Activated gamma-delta T cell treated with Interleukin-2 at 50 U/mL for 16 hours (primary cell): ENCODE results near the gene CNTNAP2.

Source experiments
- DNase-seq: peaks from one replicate; pipeline ENCODE4 v3.0.0-alpha.2; 2020

CNTNAP2 gene

DNA sequence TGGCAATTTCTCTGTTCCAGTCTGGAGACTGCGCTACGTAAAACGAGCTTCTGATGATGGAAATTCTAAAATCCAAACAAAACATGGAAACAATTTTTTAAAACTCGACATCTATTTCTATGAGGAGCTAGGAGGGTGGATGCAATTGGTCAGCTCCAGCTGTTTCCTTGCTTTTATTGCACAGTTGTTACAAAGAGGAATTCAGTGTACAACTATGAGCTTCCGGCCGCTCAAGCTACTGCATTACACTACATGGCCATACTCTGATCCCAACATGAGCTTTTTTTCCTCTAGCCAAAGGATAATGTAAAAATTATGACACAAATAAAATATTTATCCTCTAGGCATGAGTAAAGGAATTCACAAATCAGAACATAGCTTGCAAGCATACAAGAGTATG lies 2070.9 kb downstream of the CNTNAP2 start:
- no peak for DNase-seq

DNA sequence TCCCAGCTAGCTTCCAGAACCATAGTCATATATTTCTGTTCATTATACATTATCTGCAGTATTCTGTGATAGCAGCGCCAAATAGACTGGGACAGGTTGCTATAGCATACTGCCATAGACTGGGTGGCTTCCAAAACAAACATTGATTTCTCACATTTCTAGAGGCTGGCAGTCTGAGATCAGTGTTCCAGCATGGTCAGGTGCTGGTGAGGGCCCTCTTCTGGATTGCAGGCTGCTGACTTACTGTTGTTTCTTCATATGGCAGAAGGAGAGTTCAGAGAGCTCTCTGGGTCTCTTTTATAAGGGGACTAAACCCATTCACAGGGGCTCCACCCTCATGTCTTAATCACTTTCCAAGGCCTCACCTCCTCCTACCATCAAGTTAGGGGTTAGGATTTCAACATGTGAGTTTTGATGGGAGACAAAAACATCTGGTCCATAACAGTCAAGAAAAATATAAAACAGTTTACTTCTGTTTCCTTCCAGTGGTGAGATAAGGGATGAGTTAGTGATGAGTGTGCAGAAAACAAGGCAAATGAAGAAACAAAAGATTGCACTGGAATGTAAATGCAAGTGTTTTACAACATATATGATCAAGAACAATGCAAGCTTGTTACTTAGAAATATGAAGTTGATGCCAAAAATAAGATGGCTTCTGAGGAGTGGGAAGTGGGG lies 2074.9 kb downstream of the CNTNAP2 start:
- DNase-seq = no peak

DNA sequence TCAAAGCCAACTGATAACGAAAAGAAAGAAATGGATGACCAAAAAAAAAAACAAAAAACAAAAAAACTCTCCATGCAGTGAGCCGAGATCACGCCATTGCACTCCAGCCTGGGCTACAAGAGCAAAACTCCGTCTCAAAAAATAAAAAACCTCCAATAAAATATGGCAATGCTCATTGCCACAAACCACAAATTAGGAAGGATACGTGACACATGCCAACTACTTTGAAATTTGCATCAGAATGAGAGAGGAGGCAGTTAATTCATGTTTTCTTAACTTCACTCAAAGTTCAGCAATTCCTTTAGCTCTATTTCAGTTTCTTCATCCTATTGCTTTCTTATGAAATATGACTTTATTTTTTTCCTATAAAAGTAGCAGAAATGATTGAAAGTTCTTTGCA lies 2075.9 kb downstream of the CNTNAP2 start:
- no peak for DNase-seq

DNA sequence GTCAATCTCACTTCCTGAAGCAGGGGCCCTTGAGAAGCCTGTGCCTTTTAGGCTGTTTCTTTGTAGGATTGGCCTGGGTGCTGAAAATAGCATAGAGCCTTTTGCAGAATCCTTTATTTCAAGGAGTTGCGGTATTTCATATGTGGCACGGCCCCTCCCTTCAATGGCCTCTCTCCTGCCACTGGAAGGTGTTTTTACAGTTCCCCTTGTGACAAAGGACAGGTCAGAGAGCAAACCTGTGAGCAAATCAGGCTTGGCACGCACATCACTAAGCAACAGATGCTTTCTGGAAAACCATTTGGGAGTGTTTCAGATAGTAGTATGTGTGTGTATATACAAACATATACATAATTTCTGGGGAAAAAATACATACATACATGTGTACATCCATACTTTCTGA lies 2085.4 kb downstream of the CNTNAP2 start:
- no peak for DNase-seq

DNA sequence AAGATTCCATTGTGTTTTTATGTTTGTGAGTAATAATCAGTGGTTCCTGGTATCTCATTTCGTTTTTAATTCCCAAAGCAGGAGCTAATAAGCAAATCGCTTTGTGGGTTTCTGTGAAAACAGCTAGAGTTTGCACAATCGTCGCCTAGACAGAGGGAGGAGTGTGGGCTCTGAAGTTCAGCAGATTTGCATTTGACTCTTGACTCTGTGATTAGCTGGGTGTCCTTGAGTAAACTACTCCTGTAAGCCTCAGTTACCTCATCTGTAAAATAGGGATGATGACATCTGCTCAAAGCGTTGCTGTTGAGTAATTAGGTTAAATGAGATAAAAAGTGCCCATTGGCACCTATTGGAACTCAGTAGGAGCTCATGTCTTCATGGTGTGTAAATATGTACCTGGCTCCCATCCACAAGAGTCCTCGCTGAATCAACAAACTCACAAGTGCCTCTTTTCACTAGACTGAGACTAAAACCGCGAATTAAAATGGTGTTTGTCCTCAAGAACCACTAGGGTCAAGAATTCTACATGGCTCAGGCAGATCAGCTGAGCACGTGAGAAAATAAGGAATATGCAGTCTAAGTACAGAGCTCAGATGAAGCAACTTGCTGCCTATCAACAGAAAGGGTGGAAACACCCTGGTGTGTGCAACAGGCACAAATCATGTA lies 2088.2 kb downstream of the CNTNAP2 start:
- no peak for DNase-seq

DNA sequence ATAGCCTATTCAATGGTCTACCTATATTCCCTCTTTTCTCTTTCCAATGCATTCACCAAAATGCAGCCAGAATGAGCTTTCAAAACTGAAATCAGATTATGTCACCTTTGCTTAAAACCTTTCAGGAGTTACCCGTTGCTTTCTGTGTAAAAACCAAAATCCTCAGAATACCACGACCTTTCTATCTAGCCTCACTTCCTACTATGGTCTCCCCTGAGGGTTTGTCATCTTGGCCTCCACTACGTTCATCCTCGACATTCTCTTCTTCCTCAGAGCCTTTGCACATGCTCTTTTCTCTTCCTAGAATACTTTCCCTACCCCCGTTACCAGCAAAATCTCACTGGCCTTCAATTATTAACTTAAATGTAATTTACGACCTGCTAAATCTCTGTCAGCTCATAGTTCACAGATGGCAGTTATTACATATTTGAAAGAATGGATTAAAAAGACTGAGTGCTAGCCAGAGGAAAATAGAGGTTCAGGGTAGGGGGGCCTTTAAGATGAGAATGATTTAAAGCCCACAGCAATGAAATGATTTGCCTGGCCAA lies 2093.1 kb downstream of the CNTNAP2 start:
- no peak for DNase-seq

DNA sequence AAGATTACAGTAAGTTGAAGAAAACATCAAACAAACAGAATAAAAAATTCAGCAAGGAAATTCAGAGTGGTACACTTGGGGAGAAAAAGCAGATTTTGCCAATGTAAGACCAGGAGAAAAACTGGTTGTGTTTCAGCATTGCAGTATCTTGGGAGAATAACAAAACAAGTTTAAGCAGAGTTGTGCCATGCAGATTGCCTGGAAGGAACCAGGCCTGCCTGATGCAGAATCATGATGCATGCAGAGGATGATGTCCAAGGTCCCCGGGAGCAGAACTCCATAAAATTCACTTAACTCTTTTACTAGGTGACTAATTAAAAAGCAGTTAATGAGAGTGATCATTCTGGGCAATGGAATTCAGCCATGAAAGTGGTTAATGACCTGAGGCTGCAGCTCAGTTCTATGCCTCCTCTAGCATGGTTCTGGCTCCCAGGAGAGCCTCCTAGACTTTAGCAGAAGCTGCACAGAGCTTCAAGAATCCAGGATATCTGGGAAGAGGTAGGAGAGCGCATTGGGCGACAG lies 2094.3 kb downstream of the CNTNAP2 start:
- no peak for DNase-seq

DNA sequence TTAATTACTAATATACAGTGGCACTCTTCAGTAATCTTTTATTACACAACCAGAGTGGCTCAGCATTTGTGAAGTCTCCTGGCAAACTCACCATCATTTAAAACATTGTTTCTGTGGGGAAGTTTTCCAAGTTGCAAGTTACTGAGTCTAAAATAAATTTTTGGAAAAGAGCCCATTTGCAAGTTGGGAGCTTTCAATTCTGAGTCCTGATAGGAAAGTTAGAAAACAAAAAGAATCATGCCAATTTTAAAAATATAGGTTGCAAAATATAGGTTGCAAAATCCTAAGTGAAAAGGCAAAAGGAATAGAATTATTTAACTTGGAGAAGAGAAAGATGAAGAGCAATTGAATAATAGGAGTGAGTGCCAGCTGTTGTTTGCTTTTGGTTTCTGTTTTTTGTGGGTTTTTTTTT lies 2095.1 kb downstream of the CNTNAP2 start:
- DNase-seq = no peak

DNA sequence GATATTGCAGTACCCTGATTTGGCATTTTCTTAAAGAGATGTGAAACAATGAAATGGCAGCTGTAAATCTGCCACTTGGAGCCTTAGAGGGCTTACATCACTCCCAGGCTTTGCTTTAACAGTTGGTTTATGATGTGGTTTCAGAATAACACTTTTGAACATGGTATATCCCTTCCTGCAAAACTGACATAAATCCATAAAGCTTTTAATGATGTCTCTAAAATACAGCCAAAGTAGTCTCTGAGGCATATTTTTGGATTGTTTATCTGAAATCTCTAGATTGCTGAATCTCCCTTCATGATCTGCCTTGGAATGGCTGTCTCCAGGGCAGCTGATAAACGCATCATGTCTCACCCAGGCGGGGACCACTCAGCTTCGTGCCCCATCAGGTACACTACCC lies 2096.1 kb downstream of the CNTNAP2 start:
- no peak for DNase-seq

DNA sequence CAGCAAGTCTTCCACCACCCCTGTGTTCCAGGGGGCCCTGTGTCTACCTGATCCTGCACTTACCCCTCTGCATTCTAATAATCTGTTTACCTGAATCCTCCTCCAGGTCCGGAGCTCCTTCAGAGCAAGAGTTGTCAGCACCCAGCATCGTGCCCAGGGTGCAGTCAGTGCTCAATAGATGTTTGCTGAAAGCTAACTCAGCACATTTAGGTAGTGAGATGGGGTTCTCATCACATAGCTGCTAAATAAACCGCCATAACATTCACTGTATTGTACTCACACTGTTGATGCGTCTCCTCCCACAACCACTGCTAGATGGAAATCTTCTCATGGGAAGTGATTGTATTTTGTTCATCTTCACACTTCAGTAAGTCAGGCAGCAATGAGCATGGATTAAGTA lies 2097.5 kb downstream of the CNTNAP2 start:
- DNase-seq = no peak

DNA sequence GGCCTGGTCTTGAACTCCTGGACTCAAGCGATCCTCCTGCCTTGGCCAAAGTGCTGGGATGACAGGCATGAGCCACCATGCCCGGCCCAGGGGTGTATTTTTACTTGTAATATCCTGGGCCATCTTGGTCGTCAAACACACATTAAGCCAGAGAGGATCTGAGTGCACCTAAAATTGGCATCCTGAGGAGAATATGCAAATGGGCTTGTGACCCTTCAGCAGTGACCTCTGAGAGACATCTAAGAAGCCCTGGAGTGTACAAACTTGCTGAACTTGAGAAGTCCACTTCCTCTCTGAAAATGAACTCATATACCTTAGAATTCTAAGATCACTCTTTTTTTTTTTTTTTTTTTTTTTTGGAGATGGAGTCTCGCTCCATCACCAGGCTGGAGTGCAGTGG lies 2102.0 kb downstream of the CNTNAP2 start:
- no peak for DNase-seq

DNA sequence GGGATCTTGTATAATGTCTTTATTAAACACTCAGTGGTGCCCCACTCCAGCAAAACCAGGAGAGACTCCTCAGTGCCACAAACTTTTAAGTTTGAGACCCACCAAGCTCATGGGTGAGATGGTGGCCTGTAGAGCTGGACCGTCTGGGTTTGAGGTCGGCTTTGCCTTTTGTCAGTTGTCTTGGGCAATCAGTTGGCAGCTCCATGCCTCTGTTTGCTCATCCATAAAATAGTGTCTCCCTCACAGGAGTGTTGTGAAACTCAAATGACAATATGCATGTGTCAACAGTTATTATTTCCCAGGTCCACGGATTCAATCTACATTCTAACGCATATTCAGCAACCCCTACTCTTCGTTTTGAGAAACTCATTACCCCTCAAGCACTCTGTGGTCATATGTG lies 2106.1 kb downstream of the CNTNAP2 start:
- no peak for DNase-seq

DNA sequence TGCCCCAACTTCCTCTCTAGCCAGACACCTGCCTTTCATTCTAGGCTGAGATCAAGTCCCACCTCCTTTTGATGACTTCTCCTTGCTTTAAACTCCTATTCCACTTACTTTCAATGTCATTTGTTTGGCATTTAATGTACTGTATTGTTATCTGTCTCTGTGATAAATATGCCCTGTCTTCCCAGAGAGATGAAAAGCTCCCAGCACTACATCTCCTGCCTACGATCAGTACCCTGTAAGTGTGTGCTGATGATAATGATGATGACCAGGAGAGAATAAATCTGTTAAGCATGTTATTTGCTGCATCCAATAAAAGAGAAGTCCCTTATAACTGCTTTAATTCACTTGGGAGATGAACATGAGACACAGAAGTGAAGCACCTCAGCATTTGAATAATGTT lies 2106.6 kb downstream of the CNTNAP2 start:
- DNase-seq = no peak

DNA sequence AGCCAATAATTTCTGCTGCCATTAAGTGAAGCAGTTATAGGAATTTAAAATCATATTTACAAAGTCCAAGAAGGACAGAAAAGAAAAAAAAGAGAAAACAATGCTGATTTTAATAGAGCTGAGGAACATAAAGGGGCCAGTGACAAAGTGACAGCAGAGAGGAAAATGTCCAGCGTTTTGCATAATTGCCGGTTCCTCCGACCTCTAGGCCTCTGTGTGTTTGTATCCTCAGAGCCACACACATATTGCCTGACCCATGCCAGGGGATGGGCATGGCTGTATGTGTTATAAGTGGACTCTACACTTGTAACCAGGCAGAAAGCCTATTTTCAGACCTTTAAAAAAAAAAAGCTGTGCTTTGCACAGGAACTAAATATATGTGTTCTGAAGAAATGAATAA lies 2107.1 kb downstream of the CNTNAP2 start:
- no peak for DNase-seq

DNA sequence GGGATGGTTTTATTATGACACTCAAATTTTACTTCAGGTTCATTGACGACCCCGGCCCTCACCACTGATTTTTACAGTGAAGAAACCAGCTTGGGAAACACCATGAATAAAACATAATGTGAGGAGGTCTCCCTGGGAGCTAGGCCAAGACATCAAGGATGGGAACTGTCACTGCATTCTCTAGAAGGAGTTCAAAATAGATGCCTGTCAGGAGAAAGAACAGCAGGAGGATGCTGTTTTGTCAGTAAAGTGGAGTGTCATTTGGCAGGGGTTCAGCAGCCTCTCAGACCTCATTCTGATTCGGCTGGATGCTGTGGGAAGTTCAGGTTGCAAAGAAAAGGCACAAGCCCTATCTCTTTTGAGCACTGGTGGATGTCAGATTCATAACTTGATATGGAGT lies 2113.7 kb downstream of the CNTNAP2 start:
- DNase-seq = no peak

DNA sequence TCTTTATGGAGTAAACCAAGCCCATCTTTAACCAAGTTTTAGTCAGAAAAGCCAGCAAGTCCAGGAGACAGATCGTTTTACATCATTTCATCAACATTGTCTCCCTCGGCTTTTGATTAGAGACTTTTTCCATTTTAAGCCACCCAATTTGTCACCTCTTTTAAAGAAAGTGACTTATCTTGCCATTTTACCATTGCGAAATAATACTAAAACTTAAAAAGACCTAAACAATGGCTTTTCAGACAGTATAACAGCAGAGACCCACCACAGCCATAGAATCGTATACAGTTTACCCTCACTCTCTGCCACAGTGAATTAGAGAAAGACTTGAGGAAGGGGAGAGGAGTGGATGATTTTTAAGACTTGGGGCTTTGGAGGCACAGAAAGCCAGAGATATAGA lies 2114.3 kb downstream of the CNTNAP2 start:
- no peak for DNase-seq

DNA sequence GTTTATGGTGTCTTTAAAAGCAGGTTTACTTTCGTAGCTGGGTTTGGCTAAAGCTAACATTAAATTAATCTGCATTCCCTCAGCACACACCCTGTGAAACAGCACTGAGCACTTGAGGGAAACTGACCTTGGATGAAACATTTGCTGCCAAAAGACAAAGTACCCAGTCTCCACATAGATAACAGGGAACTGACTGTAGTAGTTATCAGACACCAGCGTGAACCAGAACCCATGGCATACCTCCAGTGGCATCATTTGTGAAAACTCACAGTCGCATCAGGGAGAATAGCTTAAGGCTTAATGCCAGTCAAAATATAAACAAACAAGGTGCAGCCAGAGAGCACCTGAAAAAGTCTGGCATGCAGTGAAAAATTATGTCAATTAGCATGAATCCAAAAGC lies 2116.2 kb downstream of the CNTNAP2 start:
- DNase-seq = no peak

DNA sequence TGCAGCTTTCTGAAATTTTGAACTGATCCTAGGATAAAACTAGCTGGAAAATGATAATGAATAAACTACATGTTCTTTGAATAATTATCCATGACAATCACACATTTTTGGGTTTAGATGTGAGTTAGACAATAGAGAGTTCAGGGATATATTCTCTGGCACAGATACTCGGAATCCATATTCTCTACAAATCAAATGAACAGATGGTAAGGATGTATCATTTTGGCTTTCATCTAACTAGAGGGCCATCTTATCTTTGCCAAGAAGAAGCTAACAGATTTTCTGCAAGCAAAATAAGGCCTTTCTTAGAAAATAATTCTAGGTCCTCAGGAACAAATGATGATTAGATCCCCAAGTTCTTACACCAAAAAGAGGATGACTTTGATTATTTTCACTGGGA lies 2118.1 kb downstream of the CNTNAP2 start:
- no peak for DNase-seq

DNA sequence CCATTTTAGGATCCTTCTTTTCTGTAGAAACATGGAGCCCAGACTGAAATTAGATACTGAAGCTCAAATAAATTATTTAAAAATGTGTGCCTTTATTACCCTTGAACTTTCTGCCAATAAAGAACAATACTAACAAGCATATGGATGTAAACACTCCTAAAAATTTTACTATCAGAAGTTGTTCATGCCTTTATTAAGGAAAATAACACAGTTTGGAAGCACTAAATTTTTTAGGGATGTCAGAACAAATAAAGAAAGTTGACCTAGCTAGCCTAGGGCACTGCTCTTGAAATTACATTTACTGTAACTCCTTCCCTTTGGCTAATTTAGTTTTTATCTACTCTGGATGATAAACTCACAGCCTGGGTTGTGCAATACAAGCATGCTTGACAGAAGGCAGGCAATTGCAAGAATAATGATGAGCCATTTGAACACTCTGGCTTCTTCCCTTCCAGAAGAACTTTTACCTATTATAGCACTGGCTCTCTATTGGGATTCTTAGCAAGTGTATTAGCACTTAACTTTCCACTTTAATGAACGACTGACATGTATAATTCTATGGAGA lies 2122.2 kb downstream of the CNTNAP2 start:
- no peak for DNase-seq

DNA sequence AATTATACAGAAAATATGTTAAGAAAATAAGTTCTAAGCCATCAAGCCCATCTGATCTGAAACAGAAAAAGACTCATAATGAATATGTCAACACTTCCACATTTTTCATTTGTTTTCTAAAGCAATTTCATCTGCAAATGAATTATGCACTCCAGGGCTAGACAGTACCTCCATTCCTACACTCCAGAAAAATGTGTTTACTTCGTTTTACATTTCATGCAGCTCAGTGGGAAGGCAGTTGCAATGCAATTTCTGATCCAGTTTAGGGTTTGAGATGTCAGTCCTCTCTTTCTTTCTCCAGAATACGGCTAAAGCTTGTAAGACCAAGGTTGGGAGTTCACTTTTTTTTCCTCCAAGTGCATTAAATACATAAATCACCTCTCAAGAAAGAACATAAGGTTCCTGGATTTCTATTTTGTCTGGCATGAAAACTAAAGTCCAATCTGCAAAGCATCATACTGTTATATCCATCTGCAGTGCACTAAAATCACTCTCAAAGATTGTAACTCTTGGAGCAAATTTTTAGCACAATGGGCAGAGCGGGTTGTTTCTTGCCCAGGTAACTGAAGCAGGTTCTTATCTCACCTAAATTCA lies 2125.2 kb downstream of the CNTNAP2 start:
- DNase-seq = no peak

DNA sequence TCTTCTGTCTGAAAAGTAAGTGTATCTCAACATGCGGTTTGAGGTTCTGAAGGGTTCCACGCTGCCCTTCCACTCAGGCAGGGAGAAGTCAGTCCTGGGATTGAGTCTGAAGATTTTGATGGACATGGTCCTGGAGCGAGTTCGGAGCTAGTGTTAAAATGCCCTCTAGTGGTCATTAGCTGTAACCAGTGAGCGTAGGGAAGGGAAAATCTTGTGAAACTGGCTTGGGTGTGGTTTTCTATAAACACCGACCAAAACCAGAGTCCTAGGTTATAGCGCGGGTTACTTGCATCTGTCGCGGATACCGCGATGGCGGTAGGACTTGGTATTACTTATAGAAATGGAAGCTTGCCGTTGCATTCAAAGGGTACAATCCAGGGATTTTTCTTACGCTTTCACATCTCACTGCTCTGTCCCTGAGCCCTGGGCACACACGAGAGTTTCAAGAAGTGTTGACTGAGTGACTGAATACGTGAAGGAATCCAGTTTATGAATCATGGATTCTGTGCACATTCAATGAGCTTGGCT lies 2125.8 kb downstream of the CNTNAP2 start:
- DNase-seq = no peak

DNA sequence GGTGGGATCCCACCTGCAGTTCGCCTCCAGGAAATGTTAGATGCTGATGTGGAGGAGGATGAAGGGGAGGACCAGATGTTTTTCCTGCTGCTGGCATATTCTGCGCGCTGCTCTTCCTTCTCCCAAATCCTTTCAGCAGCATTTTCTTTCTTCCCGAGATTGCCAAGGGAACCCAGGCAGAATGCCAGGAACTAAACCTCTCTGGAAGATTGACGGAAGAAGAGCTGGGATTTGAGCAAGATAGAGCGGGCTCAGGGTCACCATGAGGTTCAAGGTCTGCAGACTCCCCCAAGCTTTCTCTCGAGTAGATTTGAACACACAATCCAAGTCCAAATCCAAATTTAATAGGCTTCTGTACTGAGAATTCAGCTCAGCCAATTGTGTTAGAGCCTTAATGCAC lies 2128.8 kb downstream of the CNTNAP2 start:
- DNase-seq = no peak

DNA sequence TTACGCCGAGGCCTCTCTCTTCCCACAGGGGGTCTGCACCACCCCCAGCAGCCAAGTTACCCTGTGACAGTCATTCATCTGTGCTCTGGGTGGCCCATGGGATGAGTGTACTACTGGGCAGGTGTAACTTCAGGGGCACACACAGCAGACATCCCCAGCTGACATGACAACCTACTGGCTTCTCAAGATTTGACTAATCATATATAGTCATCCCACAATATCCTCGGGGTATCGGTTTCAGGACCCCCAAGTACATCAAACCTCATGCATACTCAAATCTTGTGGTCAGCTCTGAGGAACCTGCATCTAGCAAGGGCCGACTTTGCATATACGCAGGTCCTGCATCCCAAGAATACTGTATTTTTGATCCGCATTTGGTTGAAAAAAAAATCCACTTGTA lies 2137.0 kb downstream of the CNTNAP2 start:
- DNase-seq = no peak

DNA sequence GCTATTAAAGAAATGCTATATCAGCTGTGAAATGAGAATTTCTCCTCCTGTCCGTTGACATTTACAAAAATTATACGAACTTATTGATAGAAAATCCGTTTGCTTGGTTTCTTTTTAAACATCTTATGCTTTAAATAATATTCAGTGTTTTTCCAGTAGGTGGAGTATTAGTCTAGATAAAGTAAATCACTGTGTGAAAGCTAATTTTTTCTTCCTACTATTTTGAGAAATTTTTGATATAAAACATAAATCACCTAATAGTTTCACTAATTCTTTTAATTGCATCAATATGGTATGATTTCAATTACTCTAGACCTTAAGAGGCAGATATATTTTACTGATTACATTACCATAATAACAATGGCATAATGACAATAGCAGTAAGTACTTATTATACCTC lies 2138.7 kb downstream of the CNTNAP2 start:
- no peak for DNase-seq
